Type B pancreatic cell (in vitro differentiated cells): ENCODE data around the gene SNX19. TPM values are rescaled to one million over a fixed set of nuclear protein-coding genes. Genes with fewer than 3 reads are reported as not detected.

ENCODE experiments used
- DNase-seq: peaks from one replicate; pipeline ENCODE4 v3.0.0; 2021; ENCODE audit warnings: mixed read lengths; ENCODE audit not compliant: unreplicated experiment; ENCODE audit errors: extremely low spot score
- H3K27ac Mint-ChIP-seq: 2 replicates; pipeline ENCODE4 v1.8.0; 2021; ENCODE audit warnings: mild to moderate bottlenecking, mixed read lengths
- H3K27me3 Mint-ChIP-seq: 2 replicates; pipeline ENCODE4 v1.8.0; 2021; ENCODE audit warnings: mixed read lengths
- H3K36me3 Mint-ChIP-seq: 2 replicates; pipeline ENCODE4 v1.8.0; 2021; ENCODE audit warnings: mixed read lengths
- H3K4me1 Mint-ChIP-seq: one replicate; pipeline ENCODE4 v1.8.0; 2021; ENCODE audit warnings: mixed read lengths; ENCODE audit not compliant: unreplicated experiment
- H3K4me3 Mint-ChIP-seq: 2 replicates; pipeline ENCODE4 v1.8.0; 2021; ENCODE audit warnings: mild to moderate bottlenecking, mixed read lengths
- H3K9me3 Mint-ChIP-seq: 2 replicates; pipeline ENCODE4 v1.8.0; 2021; ENCODE audit warnings: mixed read lengths
- total RNA-seq: library from RNA; stranded (reverse); gene quantifications from 2 replicates; pipeline ENCODE4 v1.2.1, GENCODE V29; 2021; ENCODE audit warnings: low replicate concordance
- TF ChIP-seq, protein P1 (sequence below): fragments of 200-600 bp; sonication (generic); conservative IDR thresholded peaks from 2 replicates; pipeline ENCODE4 v1.5.0; 2021; ENCODE audit warnings: antibody characterized with exemption, mild to moderate bottlenecking

The SNX19 gene
- total RNA-seq, 1 donor from 2014 or later, result 48.0 TPM

DNA sequence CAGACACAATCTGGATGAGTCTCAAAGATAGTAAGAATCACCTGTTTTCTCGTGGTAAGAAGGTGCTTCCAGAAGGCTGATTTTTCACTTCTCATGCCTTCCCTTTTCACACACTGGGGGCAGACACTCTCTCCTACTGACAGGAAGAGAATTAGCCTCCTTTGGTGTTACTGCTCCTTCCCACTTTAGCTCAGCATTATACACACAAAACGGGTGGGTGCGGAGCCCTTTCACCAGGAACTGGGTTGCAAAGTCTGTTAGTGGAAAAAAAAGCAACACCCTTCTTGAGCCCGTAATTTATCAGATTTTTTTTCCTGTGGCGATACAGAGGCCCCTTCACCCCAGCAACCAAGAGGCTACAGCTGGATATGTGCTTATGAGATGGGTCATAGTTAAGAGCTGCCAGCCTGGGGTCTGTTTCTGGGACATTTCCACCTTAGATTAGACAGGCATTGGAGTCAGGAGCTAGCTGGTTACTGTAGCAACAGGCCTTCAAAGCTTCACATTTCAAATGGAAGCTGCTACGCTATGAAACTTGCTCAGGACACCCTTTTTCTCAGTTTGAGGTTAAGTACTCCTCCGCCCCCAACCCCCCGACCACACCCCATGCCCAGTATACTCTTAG, 48.1 kb downstream of the SNX19 start:
- Mint-ChIP-seq H3K27ac (no peak overlapping the region), H3K27me3 (no peaks in the 10 kb centered on the region), H3K36me3 (peaks cover 11% of the 10 kb centered on the region), H3K4me1 (peaks cover 5% of the 10 kb centered on the region), H3K9me3 (no peaks in the 10 kb centered on the region), H3K4me3 (no peak overlapping the region)
- TF ChIP-seq, protein P1, sequence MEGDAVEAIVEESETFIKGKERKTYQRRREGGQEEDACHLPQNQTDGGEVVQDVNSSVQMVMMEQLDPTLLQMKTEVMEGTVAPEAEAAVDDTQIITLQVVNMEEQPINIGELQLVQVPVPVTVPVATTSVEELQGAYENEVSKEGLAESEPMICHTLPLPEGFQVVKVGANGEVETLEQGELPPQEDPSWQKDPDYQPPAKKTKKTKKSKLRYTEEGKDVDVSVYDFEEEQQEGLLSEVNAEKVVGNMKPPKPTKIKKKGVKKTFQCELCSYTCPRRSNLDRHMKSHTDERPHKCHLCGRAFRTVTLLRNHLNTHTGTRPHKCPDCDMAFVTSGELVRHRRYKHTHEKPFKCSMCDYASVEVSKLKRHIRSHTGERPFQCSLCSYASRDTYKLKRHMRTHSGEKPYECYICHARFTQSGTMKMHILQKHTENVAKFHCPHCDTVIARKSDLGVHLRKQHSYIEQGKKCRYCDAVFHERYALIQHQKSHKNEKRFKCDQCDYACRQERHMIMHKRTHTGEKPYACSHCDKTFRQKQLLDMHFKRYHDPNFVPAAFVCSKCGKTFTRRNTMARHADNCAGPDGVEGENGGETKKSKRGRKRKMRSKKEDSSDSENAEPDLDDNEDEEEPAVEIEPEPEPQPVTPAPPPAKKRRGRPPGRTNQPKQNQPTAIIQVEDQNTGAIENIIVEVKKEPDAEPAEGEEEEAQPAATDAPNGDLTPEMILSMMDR, result no peak
- DNase-seq, result no peak

DNA sequence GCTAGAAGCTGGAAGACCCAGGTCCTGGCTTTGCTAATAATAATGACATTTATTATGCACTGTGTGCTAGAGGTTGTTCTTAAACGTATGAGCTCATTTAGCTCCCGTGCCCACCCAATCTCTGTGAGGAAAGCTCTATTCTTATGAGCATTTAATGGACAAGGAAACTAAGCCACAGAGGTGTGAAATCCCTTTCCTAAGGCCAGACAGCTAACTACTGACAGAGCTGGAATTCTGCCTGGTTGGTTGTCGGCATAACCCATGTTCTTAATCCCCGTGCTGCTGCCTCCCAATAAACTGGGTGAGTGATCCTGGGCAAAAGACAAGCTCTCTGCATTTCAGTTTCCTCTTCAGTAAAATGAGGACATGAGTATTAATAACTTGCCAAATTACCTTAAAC, 49.4 kb downstream of the SNX19 start:
- H3K4me1 Mint-ChIP-seq, result peaks cover 10% of the 10 kb centered on the region
- no peak overlapping the region for H3K4me3 Mint-ChIP-seq
- TF ChIP-seq, protein P1, result no peak
- H3K36me3 Mint-ChIP-seq, result peaks cover 11% of the 10 kb centered on the region
- peaks cover 4% of the 10 kb centered on the region for H3K27me3 Mint-ChIP-seq
- no peak overlapping the region for H3K27ac Mint-ChIP-seq
- no peaks in the 10 kb centered on the region for H3K9me3 Mint-ChIP-seq
- no peak for DNase-seq

DNA sequence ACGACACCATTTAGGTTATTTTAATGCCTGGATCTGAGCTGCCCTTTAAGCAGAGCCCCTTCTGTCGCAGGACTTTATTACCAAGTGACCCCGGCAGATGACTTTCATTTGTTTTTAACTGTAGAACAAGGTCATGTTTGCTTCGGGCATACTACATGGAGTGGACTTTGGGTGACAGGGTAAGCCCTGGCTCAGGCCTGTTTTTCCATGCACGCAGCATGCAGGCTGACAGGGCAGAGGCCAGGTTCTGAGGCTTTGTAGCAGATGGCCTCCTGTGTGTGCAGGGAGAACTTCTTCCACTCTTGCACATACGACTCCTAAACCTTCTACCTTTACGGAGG, 50.5 kb downstream of the SNX19 start:
- Mint-ChIP-seq H3K4me1 (peaks cover 14% of the 10 kb centered on the region), H3K9me3 (no peaks in the 10 kb centered on the region), H3K36me3 (peaks cover 1% of the 10 kb centered on the region), H3K27me3 (peaks cover 8% of the 10 kb centered on the region), H3K27ac (no peak overlapping the region), H3K4me3 (no peak overlapping the region)
- TF ChIP-seq, protein P1, result no peak
- DNase-seq, result no peak

DNA sequence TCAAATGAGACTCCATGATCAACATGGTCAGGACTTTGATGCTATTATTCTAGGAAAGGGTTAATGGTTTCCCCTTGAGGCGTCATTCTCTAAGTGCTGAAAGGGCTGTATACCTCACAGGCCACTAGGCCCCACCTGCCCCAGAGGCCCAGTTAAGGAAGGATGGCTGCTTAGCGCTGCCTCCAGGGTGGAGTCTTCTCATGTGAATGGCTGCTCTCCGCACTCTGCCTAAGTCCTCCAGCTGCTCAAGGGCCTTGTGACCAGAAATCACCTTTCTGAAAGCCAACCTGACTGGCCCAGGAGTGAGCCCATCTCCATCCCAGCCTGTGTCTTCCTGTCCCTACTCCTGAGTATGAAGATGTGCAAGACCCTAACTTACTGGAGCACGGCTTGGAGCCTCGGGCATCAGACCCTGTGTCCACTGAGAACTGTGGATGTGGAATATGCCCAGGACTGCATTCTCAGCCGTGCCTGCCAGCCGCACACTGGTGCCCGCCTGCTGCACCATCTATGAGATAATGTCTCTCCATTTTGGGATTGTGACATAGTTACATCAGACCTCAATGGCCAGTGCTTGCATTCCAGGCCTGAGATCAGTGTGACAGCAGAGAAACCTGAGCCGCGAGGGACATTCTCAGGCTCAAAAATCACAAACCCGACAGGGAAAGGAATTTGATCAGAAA, 51.0 kb downstream of the SNX19 start:
- Mint-ChIP-seq H3K27ac (no peak overlapping the region), H3K27me3 (peaks cover 8% of the 10 kb centered on the region), H3K4me1 (peaks cover 14% of the 10 kb centered on the region), H3K9me3 (no peaks in the 10 kb centered on the region), H3K4me3 (no peak overlapping the region), H3K36me3 (no peaks in the 10 kb centered on the region)
- TF ChIP-seq, protein P1, result no peak
- no peak for DNase-seq

DNA sequence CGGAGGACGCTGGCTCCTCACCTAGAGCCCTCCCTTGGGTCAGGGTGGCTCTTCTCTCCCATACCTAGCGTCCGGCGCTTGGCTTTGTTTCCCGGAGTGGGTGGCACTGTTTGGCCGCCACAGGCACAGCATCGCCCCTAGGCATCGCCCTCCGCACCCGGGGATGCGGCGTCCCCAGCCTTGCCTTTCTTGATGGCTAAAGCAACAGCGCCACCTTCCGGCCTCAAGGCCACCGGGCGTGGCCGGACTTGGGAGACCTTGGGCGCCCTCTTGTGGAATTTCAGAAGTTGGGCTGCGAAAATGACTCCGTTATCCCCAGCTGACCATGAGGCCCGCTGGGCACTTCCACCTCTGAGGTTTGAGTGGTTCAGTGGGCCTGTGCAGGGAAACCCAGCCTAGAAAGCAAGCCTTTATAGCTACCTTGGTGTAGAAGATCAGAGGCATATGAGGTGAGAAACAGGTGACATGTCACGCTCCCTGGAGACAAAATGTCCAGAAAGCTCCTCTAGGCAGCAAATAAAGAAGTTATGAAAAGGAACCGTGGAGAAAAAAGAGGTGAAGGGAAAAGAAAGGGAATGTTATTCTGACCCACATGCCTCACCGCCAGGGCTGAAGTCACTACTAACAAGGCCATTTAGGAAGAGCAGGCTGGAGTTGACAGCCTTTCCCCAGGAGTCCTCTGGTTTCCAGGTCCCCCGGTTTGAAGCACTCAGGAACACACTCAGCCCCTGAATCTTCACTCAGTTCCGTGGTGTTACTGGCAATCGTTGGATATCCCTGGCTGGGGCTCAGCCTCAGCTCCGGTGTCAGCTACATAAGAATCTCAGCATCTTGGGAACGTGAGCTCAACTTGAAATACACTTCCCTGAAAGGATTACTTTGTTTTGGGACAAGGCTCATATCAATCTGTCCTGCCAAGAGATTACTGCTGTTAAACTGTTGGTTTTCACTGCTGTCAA, 54.1 kb downstream of the SNX19 start:
- H3K36me3 Mint-ChIP-seq, result no peaks in the 10 kb centered on the region
- no peaks in the 10 kb centered on the region for H3K9me3 Mint-ChIP-seq
- H3K4me3 Mint-ChIP-seq, result no peak overlapping the region

More for the DNA sequence above, 54.1 kb downstream of the SNX19 start:
- peaks cover 12% of the 10 kb centered on the region for H3K27me3 Mint-ChIP-seq
- peaks cover 8% of the 10 kb centered on the region for H3K4me1 Mint-ChIP-seq
- peak overlapping the region; percentile 52 for H3K27ac Mint-ChIP-seq
- TF ChIP-seq, protein P1, result peak; percentile 100
- peak; percentile 93 for DNase-seq
